GM18870 (cell line): ENCODE measurements around the gene CDCA7L.
A peak's percentile ranks its signal among the peaks of the same experiment; 100 is the strongest.
"Not testable (repeated sequence)": the region's sequence is repeated elsewhere in the genome, so short reads cannot be mapped to it uniquely, and the experiment has no call there.

ENCODE experiments used
- ATAC-seq: cut with Tn5 transposase; IDR thresholded peaks from one replicate; pipeline ENCODE4 v1.9.1; 2021; ENCODE audit warnings: moderate library complexity; ENCODE audit not compliant: unreplicated experiment

CDCA7L gene

GRCh38 chr7:21944616-21945453 lies 864 bp downstream of the CDCA7L start:
- no peak for ATAC-seq

- no peak for ATAC-seq
Measured at GRCh38 chr7:21943436-21943835, 2.3 kb downstream of the CDCA7L start.

GRCh38 chr7:21942955-21943354 lies 2.7 kb downstream of the CDCA7L start:
- no peak for ATAC-seq

GRCh38 chr7:21941611-21942141 lies 4.0 kb downstream of the CDCA7L start:
- ATAC-seq = no peak

- ATAC-seq = no peak
Measured at GRCh38 chr7:21939858-21940372, 5.8 kb downstream of the CDCA7L start.

- peak; percentile 85 for ATAC-seq
Measured at GRCh38 chr7:21939136-21939857, 6.4 kb downstream of the CDCA7L start.

- no peak for ATAC-seq
Measured at GRCh38 chr7:21938463-21938862, 7.2 kb downstream of the CDCA7L start.

GRCh38 chr7:21934808-21935207 lies 10.9 kb downstream of the CDCA7L start:
- ATAC-seq = no peak

GRCh38 chr7:21933293-21933692 lies 12.4 kb downstream of the CDCA7L start:
- ATAC-seq = not testable (repeated sequence)

- ATAC-seq = no peak
Measured at GRCh38 chr7:21927693-21928092, 18.0 kb downstream of the CDCA7L start.

- ATAC-seq = no peak
Measured at GRCh38 chr7:21926448-21926847, 19.3 kb downstream of the CDCA7L start.

GRCh38 chr7:21923658-21924057 lies 22.0 kb downstream of the CDCA7L start:
- no peak for ATAC-seq

- no peak for ATAC-seq
Measured at GRCh38 chr7:21922605-21923004, 23.1 kb downstream of the CDCA7L start.

GRCh38 chr7:21920936-21921335 lies 24.8 kb downstream of the CDCA7L start:
- no peak for ATAC-seq

GRCh38 chr7:21918216-21918615 lies 27.5 kb downstream of the CDCA7L start:
- no peak for ATAC-seq

- no peak for ATAC-seq
Measured at GRCh38 chr7:21916629-21917028, 29.1 kb downstream of the CDCA7L start.

- ATAC-seq = no peak
Measured at GRCh38 chr7:21916176-21916575, 29.5 kb downstream of the CDCA7L start.

- ATAC-seq = no peak
Measured at GRCh38 chr7:21915140-21915539, 30.6 kb downstream of the CDCA7L start.

- ATAC-seq = no peak
Measured at GRCh38 chr7:21914671-21915070, 31.0 kb downstream of the CDCA7L start.

- no peak for ATAC-seq
Measured at GRCh38 chr7:21912931-21913780, 32.5 kb downstream of the CDCA7L start.

GRCh38 chr7:21912305-21912704 lies 33.4 kb downstream of the CDCA7L start:
- no peak for ATAC-seq
